ENCODE measurements around the gene DENND2D.
A peak's percentile ranks its signal among the peaks of the same experiment; 100 is the strongest.

DENND2D gene, protein sequence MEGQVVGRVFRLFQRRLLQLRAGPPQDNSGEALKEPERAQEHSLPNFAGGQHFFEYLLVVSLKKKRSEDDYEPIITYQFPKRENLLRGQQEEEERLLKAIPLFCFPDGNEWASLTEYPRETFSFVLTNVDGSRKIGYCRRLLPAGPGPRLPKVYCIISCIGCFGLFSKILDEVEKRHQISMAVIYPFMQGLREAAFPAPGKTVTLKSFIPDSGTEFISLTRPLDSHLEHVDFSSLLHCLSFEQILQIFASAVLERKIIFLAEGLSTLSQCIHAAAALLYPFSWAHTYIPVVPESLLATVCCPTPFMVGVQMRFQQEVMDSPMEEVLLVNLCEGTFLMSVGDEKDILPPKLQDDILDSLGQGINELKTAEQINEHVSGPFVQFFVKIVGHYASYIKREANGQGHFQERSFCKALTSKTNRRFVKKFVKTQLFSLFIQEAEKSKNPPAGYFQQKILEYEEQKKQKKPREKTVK

DNA sequence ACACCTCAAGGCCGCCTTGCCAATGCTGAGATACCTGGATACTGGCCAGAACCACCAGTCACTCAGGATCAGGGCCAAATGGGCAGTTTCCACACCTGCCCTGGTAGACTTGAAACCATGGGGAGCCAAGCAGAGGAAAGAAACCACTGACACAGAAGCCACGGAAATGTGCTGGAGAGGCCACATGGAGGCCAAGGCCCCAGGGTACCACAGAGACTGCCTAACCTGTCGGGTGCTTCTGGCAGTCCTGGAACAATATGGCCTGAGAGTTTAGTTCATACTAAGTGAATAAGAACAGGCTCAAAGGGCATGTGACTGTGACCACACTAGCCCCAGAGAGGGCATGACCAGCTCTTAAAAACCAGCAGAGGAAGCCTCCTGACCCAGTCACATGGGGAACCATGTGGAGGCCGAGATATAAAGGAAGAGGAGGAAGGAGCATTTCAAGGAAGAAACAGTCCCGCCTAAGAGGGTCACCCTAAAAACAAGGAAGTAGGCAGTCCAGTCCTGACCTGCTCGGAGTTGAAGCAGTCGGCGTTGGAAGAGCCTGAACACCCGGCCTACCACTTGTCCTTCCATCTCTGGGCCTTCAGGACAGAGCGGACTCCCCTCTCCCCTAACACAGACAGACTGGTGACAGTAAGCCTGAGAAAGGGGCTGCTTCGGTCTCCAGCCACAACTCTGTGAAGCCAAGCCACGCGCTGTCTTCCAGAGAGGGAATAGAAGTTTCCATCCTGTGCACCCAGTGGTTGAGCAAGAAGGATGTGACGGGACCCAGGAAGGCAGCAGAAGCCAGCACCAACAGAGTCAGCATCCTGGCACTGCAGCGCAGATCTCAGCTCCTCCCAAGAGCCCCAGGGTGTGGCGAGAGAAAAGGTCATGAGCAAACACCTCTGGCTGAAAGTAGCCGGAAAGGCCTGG lies at the start of gene DENND2D:
TSS of gene DENND2D (minus strand) at position 766 of the 921 bp plus-strand sequence. CDS start at position 579, 187 bp downstream.
- peak; percentile 52 to 58 for DNase-seq (ENCODE audit: low read depth in 2 of 2)

- DNase-seq (ENCODE audit: low read depth in 2 of 2) = no peak
These were observed 49.5 kb upstream of the DENND2D start for GRCh38 chr1:111249960-111250359.

DNA sequence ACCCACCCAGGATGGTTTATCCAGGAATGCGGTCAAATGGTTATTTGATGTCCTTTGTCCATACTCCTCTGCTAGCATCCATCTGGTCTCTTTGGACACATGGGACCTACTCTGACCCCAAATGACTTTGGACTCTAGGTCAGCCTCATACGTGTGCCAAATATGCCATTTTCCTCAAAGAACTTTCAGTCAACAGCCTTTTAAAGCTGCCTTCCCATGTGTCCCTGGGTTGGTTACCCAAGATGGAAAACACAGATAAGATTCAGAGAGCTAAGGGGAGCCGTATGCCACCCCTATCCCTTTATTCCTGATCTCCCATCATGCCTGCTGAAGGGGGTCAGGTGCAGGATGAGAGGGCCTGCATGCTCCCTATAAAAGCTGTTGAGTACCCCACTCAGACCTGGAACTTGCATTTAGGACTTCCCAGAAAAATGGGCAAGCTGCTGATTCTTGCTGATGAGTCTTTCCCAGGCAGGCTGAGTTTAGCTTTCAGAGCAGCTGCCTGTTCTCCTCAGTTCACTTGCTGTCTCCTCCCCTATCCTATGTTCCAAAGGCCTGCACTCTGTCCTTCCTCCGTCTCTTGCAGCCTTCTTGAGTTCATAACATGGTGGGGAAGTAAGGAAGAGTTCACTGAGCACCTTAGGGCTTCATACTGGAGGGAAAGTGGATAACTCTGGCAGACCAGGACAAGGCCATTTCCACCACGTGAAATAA lies 46.8 kb upstream of the DENND2D start:
- DNase-seq (ENCODE audit: low read depth in 2 of 2) = no peak

DNA sequence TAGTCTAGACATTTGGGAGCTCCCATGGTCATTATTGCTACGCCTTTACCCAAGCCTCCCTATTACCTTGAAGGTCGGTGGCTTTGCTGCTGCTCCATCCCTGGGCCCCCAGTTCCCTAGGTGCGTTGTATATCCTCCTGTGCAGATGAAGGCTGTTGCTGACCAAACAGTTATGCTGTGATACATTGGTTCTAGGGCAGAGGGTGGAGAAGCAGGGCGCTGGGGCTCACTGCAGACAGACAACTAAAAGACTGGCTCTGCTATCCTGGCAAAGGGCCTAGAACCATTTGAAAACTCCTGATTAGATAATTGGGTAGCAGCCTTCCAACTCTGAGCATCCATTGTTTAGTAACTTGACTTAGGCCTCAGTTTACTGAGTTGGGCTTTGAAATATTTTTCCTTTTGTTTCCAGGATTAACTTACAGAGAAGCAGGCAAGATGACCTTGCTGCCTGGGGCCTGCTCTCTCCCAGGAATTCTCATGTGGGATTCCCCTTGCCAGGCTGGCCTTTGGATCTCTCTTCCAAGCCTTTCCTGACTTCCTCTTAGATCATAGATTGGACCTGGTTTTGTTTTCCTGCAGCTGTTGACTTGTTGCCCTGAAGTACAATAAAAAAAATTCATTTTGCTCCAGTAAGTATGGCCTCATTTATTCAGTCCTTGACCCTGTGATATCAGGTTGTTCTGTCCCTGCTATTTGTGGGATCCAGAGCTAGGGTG lies 42.5 kb upstream of the DENND2D start:
- DNase-seq (ENCODE audit: low read depth in 2 of 2) = no peak

DNA sequence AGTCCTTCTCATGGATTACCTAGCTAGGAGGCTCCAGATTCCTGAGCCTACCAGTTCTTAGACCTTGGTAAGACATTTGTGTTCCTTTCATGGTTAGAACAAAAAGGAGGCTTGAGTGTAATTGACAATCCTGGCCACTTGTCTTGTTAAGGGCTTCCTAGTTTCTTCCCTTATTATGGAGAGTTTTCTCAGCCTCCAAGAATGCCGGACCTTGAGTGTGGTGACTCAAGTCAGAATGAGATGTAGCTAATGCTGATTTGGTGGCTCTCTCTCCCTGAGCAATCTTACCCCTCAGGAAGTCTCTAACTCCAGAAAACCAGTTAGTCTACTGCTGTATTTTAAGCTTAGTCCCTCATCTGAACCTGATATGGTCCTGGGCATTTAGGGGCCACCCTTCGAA lies 41.4 kb upstream of the DENND2D start:
- DNase-seq (ENCODE audit: low read depth in 2 of 2) = no peak

GRCh38 chr1:111238056-111238795 lies 37.8 kb upstream of the DENND2D start:
- DNase-seq (ENCODE audit: low read depth in 2 of 2) = no peak

- no peak for DNase-seq (ENCODE audit: low read depth in 2 of 2)
These were observed 36.4 kb upstream of the DENND2D start for GRCh38 chr1:111236806-111237205.

DNA sequence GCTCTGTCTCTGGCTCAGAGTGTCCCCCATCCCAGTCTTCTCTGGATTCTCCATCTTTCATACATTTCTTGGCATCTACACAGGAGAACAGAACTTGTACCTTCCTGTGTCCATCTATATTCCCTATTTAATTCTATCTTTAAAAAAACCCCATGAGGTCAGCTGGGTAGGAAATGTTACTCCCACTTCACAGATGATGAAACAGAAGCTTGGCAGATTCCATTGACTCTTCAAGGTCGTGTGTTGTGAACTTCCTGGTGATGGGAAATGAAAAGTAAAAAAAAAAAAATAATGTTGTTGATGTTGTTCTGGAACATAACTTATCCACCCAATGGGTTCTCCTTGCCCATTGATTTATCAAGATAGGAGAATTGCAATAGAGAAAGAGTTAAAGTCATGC lies 35.9 kb upstream of the DENND2D start:
- no peak for DNase-seq (ENCODE audit: low read depth in 2 of 2)

- DNase-seq (ENCODE audit: low read depth in 2 of 2) = no peak
These were observed 34.4 kb upstream of the DENND2D start for GRCh38 chr1:111234866-111235265.

GRCh38 chr1:111234258-111234657 lies 33.8 kb upstream of the DENND2D start:
- no peak for DNase-seq (ENCODE audit: low read depth in 2 of 2)

DNA sequence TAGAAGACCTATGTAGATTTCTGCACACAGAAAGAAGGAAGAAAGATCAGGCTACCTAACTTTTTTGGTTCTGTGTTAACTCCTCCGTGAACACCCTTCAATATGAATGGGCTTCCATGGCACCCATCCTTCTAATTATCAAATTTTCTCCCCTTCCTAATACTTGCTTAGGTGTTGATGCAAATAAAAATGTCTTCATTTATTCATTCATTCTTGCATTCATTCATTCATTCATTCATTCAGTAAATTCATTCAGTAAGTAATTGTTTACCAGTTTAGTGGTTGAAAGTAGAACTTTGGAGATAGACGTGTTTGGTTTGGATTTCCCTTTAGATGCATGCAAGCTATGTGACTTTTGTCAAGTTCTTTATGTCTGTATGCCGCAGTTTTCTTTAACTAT lies 31.7 kb upstream of the DENND2D start:
- no peak for DNase-seq (ENCODE audit: low read depth in 2 of 2)

- DNase-seq (ENCODE audit: low read depth in 2 of 2) = no peak
These were observed 28.3 kb upstream of the DENND2D start for GRCh38 chr1:111228748-111229126.

- no peak for DNase-seq (ENCODE audit: low read depth in 2 of 2)
These were observed 27.7 kb upstream of the DENND2D start for GRCh38 chr1:111227851-111228747.

- no peak for DNase-seq (ENCODE audit: low read depth in 2 of 2)
These were observed 27.0 kb upstream of the DENND2D start, which contains the start of gene CHI3L2 for GRCh38 chr1:111227434-111227833. CHI3L2 (plus strand) TSS chr1:111227713; CDS start chr1:111227730, 17 bp downstream.

GRCh38 chr1:111225717-111226400 lies 25.4 kb upstream of the DENND2D start:
- DNase-seq (ENCODE audit: low read depth in 2 of 2) = no peak

- DNase-seq (ENCODE audit: low read depth in 2 of 2) = no peak
These were observed 24.6 kb upstream of the DENND2D start for GRCh38 chr1:111225091-111225490.

- DNase-seq (ENCODE audit: low read depth in 2 of 2) = no peak
These were observed 22.8 kb upstream of the DENND2D start for GRCh38 chr1:111223126-111223685.

DNA sequence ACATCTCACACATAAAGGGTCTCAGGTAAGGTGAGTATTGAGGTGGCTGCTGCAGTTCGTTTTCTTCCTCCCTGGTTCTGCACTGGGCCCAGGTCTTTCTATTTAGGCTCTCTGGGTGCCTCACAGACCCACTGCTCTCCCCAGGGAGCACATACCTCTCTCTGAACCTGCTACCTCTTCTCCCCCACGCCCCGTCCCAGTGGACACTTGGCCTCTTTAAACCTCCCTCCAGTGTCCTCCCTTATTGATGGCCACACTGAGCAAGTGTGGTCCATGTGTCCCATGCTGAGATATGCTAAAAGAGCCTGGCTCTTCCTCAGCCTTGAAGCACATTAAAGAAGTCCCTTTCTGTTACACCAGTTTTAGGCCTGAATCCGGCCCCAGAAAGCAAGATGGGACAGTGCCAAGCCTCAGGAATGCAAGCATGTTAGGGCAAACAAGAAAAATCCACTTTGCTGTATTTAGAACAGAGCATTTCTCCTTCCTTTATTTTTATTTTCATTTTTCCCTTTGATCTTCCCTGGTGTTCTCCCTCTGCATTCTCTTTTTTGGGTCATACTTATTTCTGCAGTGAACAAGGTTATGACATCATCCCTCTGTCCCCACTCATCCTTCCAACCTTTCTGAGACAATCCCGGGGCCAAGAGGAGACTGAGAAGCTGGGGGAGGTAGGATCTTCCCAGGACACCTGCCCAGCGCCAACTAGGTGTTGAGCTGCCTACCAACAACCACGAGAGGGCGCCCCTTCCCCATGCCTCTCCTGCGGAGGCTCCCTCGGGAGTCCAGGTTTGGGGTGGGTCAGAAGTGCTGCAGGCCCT lies 22.1 kb upstream of the DENND2D start:
- peak; percentile 70 to 73 for DNase-seq (ENCODE audit: low read depth in 2 of 2)
